Measurements from ENCODE around the gene PLTP. TPM values are rescaled to one million over a fixed set of nuclear protein-coding genes. Genes with fewer than 3 reads are reported as not detected.
A peak's percentile ranks its signal among the peaks of the same experiment; 100 is the strongest.

The PLTP gene
- total and polyA plus RNA-seq, 2 of the 13 experiments (the other 11 are each of a cell fraction or from before 2014, with no cell fraction given): 16.9 to 28.6 TPM

DNA sequence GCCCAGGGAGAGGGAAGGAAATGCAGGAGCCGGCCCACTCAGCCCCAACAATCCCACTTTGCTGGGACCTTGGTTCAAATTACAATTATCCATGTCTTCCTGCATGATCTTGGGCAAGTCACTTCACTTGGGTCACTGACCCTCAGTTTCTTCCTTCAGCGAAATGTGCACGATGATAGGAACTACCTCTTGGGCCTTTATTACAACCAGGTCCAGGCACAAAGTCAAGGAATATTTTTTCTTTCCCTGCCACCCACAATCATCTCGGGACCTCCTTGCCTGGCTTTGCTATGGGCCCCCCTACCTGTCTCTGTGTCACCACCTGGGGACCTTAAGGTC is 358 bp upstream of the PLTP start (continued):
- TF ChIP-seq, protein P1, sequence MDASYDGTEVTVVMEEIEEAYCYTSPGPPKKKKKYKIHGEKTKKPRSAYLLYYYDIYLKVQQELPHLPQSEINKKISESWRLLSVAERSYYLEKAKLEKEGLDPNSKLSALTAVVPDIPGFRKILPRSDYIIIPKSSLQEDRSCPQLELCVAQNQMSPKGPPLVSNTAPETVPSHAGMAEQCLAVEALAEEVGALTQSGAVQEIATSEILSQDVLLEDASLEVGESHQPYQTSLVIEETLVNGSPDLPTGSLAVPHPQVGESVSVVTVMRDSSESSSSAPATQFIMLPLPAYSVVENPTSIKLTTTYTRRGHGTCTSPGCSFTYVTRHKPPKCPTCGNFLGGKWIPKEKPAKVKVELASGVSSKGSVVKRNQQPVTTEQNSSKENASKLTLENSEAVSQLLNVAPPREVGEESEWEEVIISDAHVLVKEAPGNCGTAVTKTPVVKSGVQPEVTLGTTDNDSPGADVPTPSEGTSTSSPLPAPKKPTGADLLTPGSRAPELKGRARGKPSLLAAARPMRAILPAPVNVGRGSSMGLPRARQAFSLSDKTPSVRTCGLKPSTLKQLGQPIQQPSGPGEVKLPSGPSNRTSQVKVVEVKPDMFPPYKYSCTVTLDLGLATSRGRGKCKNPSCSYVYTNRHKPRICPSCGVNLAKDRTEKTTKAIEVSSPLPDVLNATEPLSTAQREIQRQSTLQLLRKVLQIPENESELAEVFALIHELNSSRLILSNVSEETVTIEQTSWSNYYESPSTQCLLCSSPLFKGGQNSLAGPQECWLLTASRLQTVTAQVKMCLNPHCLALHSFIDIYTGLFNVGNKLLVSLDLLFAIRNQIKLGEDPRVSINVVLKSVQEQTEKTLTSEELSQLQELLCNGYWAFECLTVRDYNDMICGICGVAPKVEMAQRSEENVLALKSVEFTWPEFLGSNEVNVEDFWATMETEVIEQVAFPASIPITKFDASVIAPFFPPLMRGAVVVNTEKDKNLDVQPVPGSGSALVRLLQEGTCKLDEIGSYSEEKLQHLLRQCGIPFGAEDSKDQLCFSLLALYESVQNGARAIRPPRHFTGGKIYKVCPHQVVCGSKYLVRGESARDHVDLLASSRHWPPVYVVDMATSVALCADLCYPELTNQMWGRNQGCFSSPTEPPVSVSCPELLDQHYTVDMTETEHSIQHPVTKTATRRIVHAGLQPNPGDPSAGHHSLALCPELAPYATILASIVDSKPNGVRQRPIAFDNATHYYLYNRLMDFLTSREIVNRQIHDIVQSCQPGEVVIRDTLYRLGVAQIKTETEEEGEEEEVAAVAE (CRISPR knock-in tag; IDR thresholded peaks at IDR 0.05; ENCODE audit: borderline replicate concordance): no peak
- TF ChIP-seq, protein P2, sequence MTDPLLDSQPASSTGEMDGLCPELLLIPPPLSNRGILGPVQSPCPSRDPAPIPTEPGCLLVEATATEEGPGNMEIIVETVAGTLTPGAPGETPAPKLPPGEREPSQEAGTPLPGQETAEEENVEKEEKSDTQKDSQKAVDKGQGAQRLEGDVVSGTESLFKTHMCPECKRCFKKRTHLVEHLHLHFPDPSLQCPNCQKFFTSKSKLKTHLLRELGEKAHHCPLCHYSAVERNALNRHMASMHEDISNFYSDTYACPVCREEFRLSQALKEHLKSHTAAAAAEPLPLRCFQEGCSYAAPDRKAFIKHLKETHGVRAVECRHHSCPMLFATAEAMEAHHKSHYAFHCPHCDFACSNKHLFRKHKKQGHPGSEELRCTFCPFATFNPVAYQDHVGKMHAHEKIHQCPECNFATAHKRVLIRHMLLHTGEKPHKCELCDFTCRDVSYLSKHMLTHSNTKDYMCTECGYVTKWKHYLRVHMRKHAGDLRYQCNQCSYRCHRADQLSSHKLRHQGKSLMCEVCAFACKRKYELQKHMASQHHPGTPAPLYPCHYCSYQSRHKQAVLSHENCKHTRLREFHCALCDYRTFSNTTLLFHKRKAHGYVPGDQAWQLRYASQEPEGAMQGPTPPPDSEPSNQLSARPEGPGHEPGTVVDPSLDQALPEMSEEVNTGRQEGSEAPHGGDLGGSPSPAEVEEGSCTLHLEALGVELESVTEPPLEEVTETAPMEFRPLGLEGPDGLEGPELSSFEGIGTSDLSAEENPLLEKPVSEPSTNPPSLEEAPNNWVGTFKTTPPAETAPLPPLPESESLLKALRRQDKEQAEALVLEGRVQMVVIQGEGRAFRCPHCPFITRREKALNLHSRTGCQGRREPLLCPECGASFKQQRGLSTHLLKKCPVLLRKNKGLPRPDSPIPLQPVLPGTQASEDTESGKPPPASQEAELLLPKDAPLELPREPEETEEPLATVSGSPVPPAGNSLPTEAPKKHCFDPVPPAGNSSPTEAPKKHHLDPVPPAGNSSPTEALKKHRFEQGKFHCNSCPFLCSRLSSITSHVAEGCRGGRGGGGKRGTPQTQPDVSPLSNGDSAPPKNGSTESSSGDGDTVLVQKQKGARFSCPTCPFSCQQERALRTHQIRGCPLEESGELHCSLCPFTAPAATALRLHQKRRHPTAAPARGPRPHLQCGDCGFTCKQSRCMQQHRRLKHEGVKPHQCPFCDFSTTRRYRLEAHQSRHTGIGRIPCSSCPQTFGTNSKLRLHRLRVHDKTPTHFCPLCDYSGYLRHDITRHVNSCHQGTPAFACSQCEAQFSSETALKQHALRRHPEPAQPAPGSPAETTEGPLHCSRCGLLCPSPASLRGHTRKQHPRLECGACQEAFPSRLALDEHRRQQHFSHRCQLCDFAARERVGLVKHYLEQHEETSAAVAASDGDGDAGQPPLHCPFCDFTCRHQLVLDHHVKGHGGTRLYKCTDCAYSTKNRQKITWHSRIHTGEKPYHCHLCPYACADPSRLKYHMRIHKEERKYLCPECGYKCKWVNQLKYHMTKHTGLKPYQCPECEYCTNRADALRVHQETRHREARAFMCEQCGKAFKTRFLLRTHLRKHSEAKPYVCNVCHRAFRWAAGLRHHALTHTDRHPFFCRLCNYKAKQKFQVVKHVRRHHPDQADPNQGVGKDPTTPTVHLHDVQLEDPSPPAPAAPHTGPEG (CRISPR knock-in tag; IDR thresholded peaks at IDR 0.05): 0 out of 2 replicates have a peak, but pooled peaks have one; percentile 16
- TF ChIP-seq ZNF383 (CRISPR knock-in tag; IDR thresholded peaks at IDR 0.05; ENCODE audit: borderline replicate concordance) (no peak), MTA3 (CRISPR knock-in tag; IDR thresholded peaks at IDR 0.05) (no peak), GZF1 (CRISPR knock-in tag; IDR thresholded peaks at IDR 0.05) (peak; percentile 14; the same call in 1 of the 2 replicates), ZNF567 (CRISPR knock-in tag; IDR thresholded peaks at IDR 0.05; ENCODE audit: borderline replicate concordance) (no peak), ZNF781 (CRISPR knock-in tag; IDR thresholded peaks at IDR 0.05; ENCODE audit: borderline replicate concordance, not compliant biosample characterization) (peak; percentile 18), CBX2 (IDR thresholded peaks at IDR 0.05; ENCODE audit: low read depth, low read length) (no peak), CBX2 (CRISPR knock-in tag; IDR thresholded peaks at IDR 0.05; ENCODE audit: low read depth) (no peak), MEIS2 (CRISPR knock-in tag; IDR thresholded peaks at IDR 0.05) (no peak), ZNF543 (CRISPR knock-in tag; IDR thresholded peaks at IDR 0.05) (no peak), SATB2 (CRISPR knock-in tag; IDR thresholded peaks at IDR 0.05) (no peak), HNRNPLL (IDR thresholded peaks at IDR 0.05; ENCODE audit: low read depth, low read length, poor library complexity, severe bottlenecking) (no peak), TARDBP (CRISPR knock-in tag; IDR thresholded peaks at IDR 0.05) (no peak)
- TF ChIP-seq, protein P3, sequence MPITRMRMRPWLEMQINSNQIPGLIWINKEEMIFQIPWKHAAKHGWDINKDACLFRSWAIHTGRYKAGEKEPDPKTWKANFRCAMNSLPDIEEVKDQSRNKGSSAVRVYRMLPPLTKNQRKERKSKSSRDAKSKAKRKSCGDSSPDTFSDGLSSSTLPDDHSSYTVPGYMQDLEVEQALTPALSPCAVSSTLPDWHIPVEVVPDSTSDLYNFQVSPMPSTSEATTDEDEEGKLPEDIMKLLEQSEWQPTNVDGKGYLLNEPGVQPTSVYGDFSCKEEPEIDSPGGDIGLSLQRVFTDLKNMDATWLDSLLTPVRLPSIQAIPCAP (CRISPR knock-in tag; IDR thresholded peaks at IDR 0.05; ENCODE audit: low read depth): no peak
- TF ChIP-seq, protein P4, sequence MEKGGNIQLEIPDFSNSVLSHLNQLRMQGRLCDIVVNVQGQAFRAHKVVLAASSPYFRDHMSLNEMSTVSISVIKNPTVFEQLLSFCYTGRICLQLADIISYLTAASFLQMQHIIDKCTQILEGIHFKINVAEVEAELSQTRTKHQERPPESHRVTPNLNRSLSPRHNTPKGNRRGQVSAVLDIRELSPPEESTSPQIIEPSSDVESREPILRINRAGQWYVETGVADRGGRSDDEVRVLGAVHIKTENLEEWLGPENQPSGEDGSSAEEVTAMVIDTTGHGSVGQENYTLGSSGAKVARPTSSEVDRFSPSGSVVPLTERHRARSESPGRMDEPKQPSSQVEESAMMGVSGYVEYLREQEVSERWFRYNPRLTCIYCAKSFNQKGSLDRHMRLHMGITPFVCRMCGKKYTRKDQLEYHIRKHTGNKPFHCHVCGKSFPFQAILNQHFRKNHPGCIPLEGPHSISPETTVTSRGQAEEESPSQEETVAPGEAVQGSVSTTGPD (CRISPR knock-in tag; IDR thresholded peaks at IDR 0.05): no peak

Data from HepG2 (cell line).